HG02571 (cell line): ENCODE measurements around the gene KHDC1.
"Not testable (repeated sequence)": the region's sequence is repeated elsewhere in the genome, so short reads cannot be mapped to it uniquely, and the experiment has no call there.

ENCODE experiments used
- ATAC-seq: cut with Tn5 transposase; IDR thresholded peaks from one replicate; pipeline ENCODE4 v1.9.1; 2021; ENCODE audit warnings: mild to moderate bottlenecking, moderate library complexity; ENCODE audit not compliant: unreplicated experiment

KHDC1 gene

GRCh38 chr6:73252703-73253102 is 10.3 kb downstream of the KHDC1 start:
- ATAC-seq, result no peak

GRCh38 chr6:73250016-73250415 is 13.0 kb downstream of the KHDC1 start:
- ATAC-seq, result no peak

- ATAC-seq, result no peak
These were observed 14.6 kb downstream of the KHDC1 start for GRCh38 chr6:73248192-73248903.

GRCh38 chr6:73242001-73242400 is 21.0 kb downstream of the KHDC1 start:
- no peak for ATAC-seq

GRCh38 chr6:73240730-73241129 is 22.3 kb downstream of the KHDC1 start:
- no peak for ATAC-seq

GRCh38 chr6:73236144-73236750 is 26.7 kb downstream of the KHDC1 start:
- no peak for ATAC-seq

- ATAC-seq, result no peak
These were observed 28.3 kb downstream of the KHDC1 start for GRCh38 chr6:73234733-73235132.

GRCh38 chr6:73233971-73234370 is 29.0 kb downstream of the KHDC1 start:
- not testable (repeated sequence) for ATAC-seq

GRCh38 chr6:73233048-73233447 is 29.9 kb downstream of the KHDC1 start:
- no peak for ATAC-seq

GRCh38 chr6:73231986-73232391 is 31.0 kb downstream of the KHDC1 start:
- ATAC-seq, result no peak

GRCh38 chr6:73227606-73228255 is 35.3 kb downstream of the KHDC1 start:
- no peak for ATAC-seq

GRCh38 chr6:73225396-73225795 is 37.6 kb downstream of the KHDC1 start, which contains the start of gene KHDC1L:
Gene KHDC1L (minus strand): TSS chr6:73225496. CDS start chr6:73225408, 88 bp downstream.
- no peak for ATAC-seq

- no peak for ATAC-seq
These were observed 46.1 kb downstream of the KHDC1 start for GRCh38 chr6:73216859-73217258.

- no peak for ATAC-seq
These were observed 53.9 kb downstream of the KHDC1 start for GRCh38 chr6:73209117-73209516.

GRCh38 chr6:73207221-73207837 is 55.7 kb downstream of the KHDC1 start:
- no peak for ATAC-seq

GRCh38 chr6:73204252-73204651 is 58.7 kb downstream of the KHDC1 start:
- ATAC-seq, result no peak

GRCh38 chr6:73203098-73203497 is 59.9 kb downstream of the KHDC1 start:
- ATAC-seq, result no peak

- ATAC-seq, result no peak
These were observed 62.3 kb downstream of the KHDC1 start for GRCh38 chr6:73200735-73201134.

GRCh38 chr6:73200247-73200646 is 62.7 kb downstream of the KHDC1 start:
- ATAC-seq, result no peak

- ATAC-seq, result no peak
These were observed 68.3 kb downstream of the KHDC1 start for GRCh38 chr6:73194744-73195143.

- not testable (repeated sequence) for ATAC-seq
These were observed 69.7 kb downstream of the KHDC1 start for GRCh38 chr6:73193302-73193701.
